ENCODE results near the gene DYNC1LI1. TPM values are rescaled to one million over a fixed set of nuclear protein-coding genes. Genes with fewer than 3 reads are reported as not detected.
A peak's percentile ranks its signal among the peaks of the same experiment; 100 is the strongest.

The DYNC1LI1 gene
- total RNA-seq, 4 donors from 2014 or later: 63.7 to 86.0 (median 69.7) TPM

GRCh38 chr3:32575451-32576113 lies 4.9 kb upstream of the DYNC1LI1 start:
- H3K27me3 ChIP-seq: no peaks in the 10 kb centered on the region
- 91% methylated on average over 2 of the region's 2 CpGs for WGBS
- H3K27ac ChIP-seq: no peak overlapping the region
- no peak overlapping the region for H3K4me3 ChIP-seq
- peaks cover 26% of the 10 kb centered on the region for H3K4me1 ChIP-seq
- DNase-seq (ENCODE audit: low spot score in 2 of 2): no peak
- no peaks in the 10 kb centered on the region for H3K36me3 ChIP-seq
- TF ChIP-seq CTCF (IDR thresholded peaks at IDR 0.05) (no peak), POLR2AphosphoS5 (IDR thresholded peaks at IDR 0.05) (no peak), POLR2A (IDR thresholded peaks at IDR 0.05) (no peak), EP300 (IDR thresholded peaks at IDR 0.05) (no peak)
- H3K9me3 ChIP-seq: no peaks in the 10 kb centered on the region

- Histone ChIP-seq H3K4me1 (peaks cover 31% of the 10 kb centered on the region), H3K9me3 (no peaks in the 10 kb centered on the region), H3K4me3 (peak overlapping the region; percentile 93), H3K36me3 (peaks cover 4% of the 10 kb centered on the region), H3K27me3 (no peaks in the 10 kb centered on the region), H3K27ac (peak overlapping the region; percentile 99)
- under 1% methylated on average over 14 of the region's 14 CpGs for WGBS
- DNase-seq (ENCODE audit: low spot score in 2 of 2): no peak
- TF ChIP-seq CTCF (IDR thresholded peaks at IDR 0.05) (no peak), POLR2AphosphoS5 (IDR thresholded peaks at IDR 0.05) (no peak), POLR2A (IDR thresholded peaks at IDR 0.05) (no peak), EP300 (IDR thresholded peaks at IDR 0.05) (no peak)
Measured at GRCh38 chr3:32571192-32571485, 481 bp upstream of the DYNC1LI1 start.

DNA sequence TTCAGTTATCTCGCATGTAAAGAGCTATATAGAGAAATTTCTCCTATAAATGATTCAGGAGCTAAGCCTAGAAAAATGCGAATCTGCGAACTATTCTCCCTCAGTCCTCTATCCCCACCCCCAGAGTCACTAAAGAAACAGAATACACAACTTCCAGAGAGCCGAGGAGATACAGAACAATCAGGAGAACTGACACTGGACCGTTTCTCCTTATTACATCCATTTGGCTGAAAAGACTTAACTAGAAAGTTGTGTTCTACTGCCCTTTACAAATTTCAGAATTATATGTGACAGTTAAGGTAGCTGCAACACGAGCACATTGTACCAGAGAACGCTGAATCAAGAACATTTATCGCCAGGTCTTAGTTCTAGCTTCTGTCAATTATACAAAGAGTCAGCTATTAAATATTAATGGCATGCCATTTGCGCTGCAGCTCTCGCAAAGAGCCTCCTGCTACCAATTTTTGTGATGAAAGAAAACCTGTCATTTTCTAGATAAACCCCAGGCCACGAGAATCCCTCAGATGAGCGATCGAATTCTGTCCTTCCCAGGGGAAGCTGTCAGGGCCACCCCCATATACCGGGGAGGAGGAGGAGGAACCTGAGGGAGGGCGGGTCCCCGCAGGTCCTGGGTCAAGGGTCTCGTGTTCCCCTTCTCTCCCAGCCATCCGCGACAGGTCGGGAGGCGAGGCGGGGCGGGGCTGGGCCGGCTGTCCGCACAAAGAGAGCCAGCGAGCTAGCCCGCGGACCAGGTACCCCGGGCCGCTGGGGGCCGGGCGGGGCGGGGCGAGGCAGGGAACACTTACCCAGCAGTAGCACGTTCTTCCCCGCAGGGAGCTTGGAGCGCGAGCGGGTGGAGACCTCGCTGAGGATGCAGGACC lies 878 bp downstream of the DYNC1LI1 start:
- DNase-seq (ENCODE audit: low spot score in 2 of 2): peak; percentile 81 to 83
- Histone ChIP-seq H3K36me3 (peaks cover 10% of the 10 kb centered on the region), H3K9me3 (no peaks in the 10 kb centered on the region), H3K27me3 (no peaks in the 10 kb centered on the region), H3K27ac (peak overlapping the region; percentile 99), H3K4me1 (peaks cover 32% of the 10 kb centered on the region), H3K4me3 (peak overlapping the region; percentile 93)
- WGBS: 2% methylated on average over 16 of the region's 40 CpGs
- no peak for TF ChIP-seq POLR2AphosphoS5 (IDR thresholded peaks at IDR 0.05)

DNA sequence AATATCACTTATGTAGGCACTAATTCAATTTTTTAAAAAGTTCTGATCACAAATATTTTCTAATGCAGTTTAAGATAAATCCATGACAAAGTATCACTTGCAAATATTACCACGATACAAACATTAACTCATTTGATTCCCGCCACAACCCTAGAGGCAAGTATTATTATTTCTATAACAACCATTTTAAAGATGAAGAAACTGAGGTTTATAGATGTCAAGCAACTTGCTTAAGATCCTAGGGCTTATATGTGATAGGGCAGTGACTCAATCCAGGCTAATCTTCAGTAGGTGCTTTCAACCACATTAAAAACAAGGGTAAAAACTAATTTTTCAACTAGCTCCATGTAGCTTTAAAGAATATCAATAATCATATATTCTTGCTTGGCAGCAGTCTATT lies 1.7 kb downstream of the DYNC1LI1 start:
- Histone ChIP-seq H3K36me3 (peaks cover 10% of the 10 kb centered on the region), H3K27me3 (no peaks in the 10 kb centered on the region), H3K9me3 (no peaks in the 10 kb centered on the region), H3K27ac (no peak overlapping the region), H3K4me3 (peak overlapping the region; percentile 93), H3K4me1 (peaks cover 38% of the 10 kb centered on the region)
- no peak for TF ChIP-seq POLR2A (IDR thresholded peaks at IDR 0.05)
- TF ChIP-seq EP300 (IDR thresholded peaks at IDR 0.05): no peak
- TF ChIP-seq CTCF (IDR thresholded peaks at IDR 0.05): no peak
- TF ChIP-seq POLR2AphosphoS5 (IDR thresholded peaks at IDR 0.05): no peak
- no peak for DNase-seq (ENCODE audit: low spot score in 2 of 2)
- WGBS: 79% methylated on average over 2 of the region's 2 CpGs

GRCh38 chr3:32564195-32564594 lies 6.5 kb downstream of the DYNC1LI1 start:
- no peak for DNase-seq (ENCODE audit: low spot score in 2 of 2)
- Histone ChIP-seq H3K9me3 (no peaks in the 10 kb centered on the region), H3K4me3 (no peak overlapping the region), H3K36me3 (peaks cover 10% of the 10 kb centered on the region), H3K4me1 (peaks cover 22% of the 10 kb centered on the region), H3K27ac (no peak overlapping the region), H3K27me3 (no peaks in the 10 kb centered on the region)
- TF ChIP-seq EP300 (IDR thresholded peaks at IDR 0.05): no peak
- no peak for TF ChIP-seq POLR2AphosphoS5 (IDR thresholded peaks at IDR 0.05)
- no peak for TF ChIP-seq CTCF (IDR thresholded peaks at IDR 0.05)
- TF ChIP-seq POLR2A (IDR thresholded peaks at IDR 0.05): no peak
- 100% methylated on average over 1 of the region's 1 CpG for WGBS
